ENCODE data around the gene GJB4.
"Not testable (repeated sequence)": the region's sequence is repeated elsewhere in the genome, so short reads cannot be mapped to it uniquely, and the experiment has no call there.

GJB4 gene

DNA sequence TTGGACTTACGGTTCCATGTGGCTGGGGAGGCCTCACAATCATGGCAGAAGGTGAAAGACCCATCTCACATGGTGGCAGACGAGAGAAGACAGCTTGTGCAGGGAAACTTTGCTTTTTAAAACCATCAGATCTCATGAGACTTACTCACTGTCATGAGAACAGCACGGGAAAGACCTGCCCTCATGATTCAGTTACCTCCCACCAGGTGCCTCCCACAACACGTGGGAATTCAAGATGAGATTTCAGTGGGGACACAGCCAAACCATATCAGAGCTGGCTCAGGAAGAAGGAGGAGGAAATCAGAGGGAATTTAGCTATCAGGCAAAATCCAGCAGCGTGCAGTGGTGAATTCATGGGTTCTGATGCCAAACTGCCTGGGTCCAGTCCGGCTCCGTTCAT is 26.7 kb upstream of the GJB4 start:
- H3K27me3 ChIP-seq (ENCODE audit: control insufficient read depth, insufficient read depth, low read length); H3K4me3 ChIP-seq (ENCODE audit: low read depth, low read length); H3K36me3 ChIP-seq (ENCODE audit: control insufficient read depth, insufficient read depth, low read length); H3K4me1 ChIP-seq (ENCODE audit: control insufficient read depth, insufficient read depth, low read length); H3K9me3 ChIP-seq (ENCODE audit: control insufficient read depth, insufficient read depth, low read length); H3K9ac ChIP-seq (ENCODE audit: low read depth, low read length): not testable (repeated sequence)

DNA sequence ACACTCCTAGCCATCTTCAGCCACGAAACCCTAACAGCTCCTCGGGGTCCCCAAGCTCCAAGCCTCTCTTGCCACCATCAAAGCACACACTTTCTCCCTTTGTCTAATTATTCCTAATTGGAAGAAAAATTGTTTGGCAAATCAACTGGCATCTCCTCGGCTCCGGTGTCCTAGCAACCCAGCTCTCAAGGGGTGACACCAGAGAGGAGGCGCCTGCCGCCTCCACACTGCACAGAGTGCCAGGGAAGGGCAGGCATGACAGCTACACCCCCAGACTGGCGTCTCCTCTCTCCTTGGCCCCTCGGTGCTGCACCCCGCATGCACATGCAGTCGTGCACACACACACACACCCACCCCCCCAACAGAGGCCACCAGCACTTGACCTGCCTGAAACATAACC is 22.8 kb upstream of the GJB4 start:
- H3K4me3 ChIP-seq (ENCODE audit: low read depth, low read length) = no peak overlapping the region
- H3K9ac ChIP-seq (ENCODE audit: low read depth, low read length) = no peak overlapping the region
- no peaks in the 10 kb centered on the region for H3K9me3 ChIP-seq (ENCODE audit: control insufficient read depth, insufficient read depth, low read length)
- H3K36me3 ChIP-seq (ENCODE audit: control insufficient read depth, insufficient read depth, low read length) = no peaks in the 10 kb centered on the region
- H3K27me3 ChIP-seq (ENCODE audit: control insufficient read depth, insufficient read depth, low read length) = peaks cover 2% of the 10 kb centered on the region
- H3K4me1 ChIP-seq (ENCODE audit: control insufficient read depth, insufficient read depth, low read length) = no peaks in the 10 kb centered on the region

DNA sequence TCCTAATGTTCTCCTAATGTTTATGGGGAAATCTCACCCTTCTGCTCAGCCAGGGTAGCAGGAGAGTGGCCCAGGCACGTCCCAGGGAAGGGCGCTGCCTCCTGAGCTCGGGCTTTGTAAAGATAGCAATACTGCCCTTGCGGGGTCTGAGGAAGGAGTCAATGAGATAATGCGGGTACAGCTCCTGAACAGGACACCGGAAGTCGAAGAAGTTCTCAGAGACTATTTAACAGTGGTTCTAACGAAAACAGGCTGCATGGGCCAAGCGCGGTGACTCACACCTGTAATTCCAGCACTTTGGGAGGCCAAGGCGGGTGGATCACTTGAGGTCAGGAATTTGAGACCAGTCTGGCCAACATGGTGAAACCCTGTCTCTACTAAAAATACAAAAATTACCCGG is 22.3 kb upstream of the GJB4 start:
- H3K36me3 ChIP-seq (ENCODE audit: control insufficient read depth, insufficient read depth, low read length); H3K9me3 ChIP-seq (ENCODE audit: control insufficient read depth, insufficient read depth, low read length); H3K4me1 ChIP-seq (ENCODE audit: control insufficient read depth, insufficient read depth, low read length); H3K4me3 ChIP-seq (ENCODE audit: low read depth, low read length); H3K27me3 ChIP-seq (ENCODE audit: control insufficient read depth, insufficient read depth, low read length); H3K9ac ChIP-seq (ENCODE audit: low read depth, low read length): not testable (repeated sequence)

DNA sequence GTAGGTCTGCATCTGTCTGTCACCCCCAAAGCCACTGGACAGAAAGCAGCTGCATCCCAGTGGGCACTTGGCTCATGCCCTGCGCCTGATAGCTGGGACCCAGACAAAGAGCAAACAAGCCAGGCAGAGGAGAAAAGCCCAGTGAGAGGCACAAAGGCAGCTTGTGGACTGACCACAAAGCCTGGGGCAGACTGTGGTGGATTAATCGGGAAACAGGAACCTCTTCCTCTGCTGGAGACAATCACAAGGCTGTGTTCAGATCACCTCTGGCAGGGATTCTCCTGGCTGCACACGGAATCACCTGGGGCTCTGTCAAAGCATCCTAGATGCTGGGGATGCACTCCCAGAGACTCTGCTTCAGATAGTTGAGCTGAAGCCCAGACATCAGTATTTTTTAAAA is 19.9 kb upstream of the GJB4 start:
- H3K36me3 ChIP-seq (ENCODE audit: control insufficient read depth, insufficient read depth, low read length) = no peaks in the 10 kb centered on the region
- no peak overlapping the region for H3K4me3 ChIP-seq (ENCODE audit: low read depth, low read length)
- no peak overlapping the region for H3K9ac ChIP-seq (ENCODE audit: low read depth, low read length)
- H3K27me3 ChIP-seq (ENCODE audit: control insufficient read depth, insufficient read depth, low read length) = peaks cover 8% of the 10 kb centered on the region
- H3K4me1 ChIP-seq (ENCODE audit: control insufficient read depth, insufficient read depth, low read length) = no peaks in the 10 kb centered on the region
- no peaks in the 10 kb centered on the region for H3K9me3 ChIP-seq (ENCODE audit: control insufficient read depth, insufficient read depth, low read length)

DNA sequence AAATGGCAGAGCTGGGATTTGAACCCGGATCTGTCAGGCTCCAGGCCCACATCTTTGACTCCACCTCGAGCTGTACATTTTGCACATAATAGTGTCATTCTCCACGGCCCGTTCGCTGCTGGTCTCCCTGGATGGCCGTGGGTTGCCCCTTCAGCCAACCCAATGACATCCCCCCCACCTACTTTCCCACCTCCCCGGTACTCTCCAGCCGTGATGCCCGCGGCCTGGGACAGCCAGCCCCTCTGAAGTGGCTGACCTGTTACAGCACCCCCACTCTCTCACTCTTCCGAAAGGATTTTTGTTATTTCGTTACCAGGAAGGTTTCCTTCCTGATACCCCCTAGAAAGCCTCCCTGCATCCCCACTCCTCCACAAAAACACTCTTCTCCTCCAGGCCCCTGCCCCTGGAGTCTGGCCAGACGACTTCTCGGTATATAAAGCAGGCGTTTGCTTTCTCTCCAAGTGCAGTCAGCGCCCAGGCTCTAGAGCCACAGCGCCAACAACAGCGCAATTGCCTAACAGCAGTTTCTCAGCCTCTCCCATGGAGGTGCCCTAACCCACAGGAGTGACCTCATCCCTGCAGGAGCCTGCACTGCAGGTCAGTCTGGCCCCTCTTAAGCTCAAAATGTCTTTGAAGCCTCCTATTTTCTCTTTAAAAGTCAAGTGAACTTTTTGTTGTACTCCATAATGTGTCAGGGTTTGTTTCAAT is 19.2 kb upstream of the GJB4 start:
- Histone ChIP-seq H3K9me3 (ENCODE audit: control insufficient read depth, insufficient read depth, low read length) (no peaks in the 10 kb centered on the region), H3K9ac (ENCODE audit: low read depth, low read length) (no peak overlapping the region), H3K27me3 (ENCODE audit: control insufficient read depth, insufficient read depth, low read length) (peaks cover 8% of the 10 kb centered on the region), H3K4me3 (ENCODE audit: low read depth, low read length) (no peak overlapping the region), H3K36me3 (ENCODE audit: control insufficient read depth, insufficient read depth, low read length) (no peaks in the 10 kb centered on the region), H3K4me1 (ENCODE audit: control insufficient read depth, insufficient read depth, low read length) (no peaks in the 10 kb centered on the region)

DNA sequence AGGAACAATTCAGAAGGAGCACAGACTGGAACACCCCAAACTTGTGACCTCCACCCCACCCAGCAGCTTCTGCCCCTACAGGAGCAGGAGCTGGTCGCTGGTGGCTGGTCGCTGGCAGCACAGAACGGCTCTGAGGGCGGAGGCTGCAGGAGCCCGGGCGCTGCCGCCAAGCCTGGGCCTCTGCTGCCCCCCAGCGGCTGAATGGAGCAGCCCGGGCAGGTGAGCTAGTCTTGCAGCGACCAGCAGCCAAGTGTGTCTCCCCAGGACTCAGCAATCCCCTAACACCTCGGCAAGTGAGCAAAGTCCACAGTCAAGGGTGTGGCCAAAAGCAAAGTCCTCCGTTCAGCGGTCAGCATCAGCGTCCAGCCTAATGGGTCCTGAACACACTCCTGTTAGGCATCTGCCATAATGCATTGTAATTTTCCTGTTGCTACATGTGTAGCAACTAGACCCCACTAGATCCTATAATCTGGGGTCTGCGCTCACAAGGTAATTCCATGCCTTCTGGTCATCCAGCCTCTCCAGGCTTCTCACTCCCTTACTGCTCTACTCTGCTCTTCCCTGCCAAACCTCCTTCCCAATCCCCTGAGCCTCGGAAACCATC is 16.8 kb upstream of the GJB4 start:
- Histone ChIP-seq H3K36me3 (ENCODE audit: control insufficient read depth, insufficient read depth, low read length) (no peaks in the 10 kb centered on the region), H3K9ac (ENCODE audit: low read depth, low read length) (no peak overlapping the region), H3K9me3 (ENCODE audit: control insufficient read depth, insufficient read depth, low read length) (no peaks in the 10 kb centered on the region), H3K4me3 (ENCODE audit: low read depth, low read length) (no peak overlapping the region), H3K27me3 (ENCODE audit: control insufficient read depth, insufficient read depth, low read length) (peaks cover 8% of the 10 kb centered on the region), H3K4me1 (ENCODE audit: control insufficient read depth, insufficient read depth, low read length) (no peaks in the 10 kb centered on the region)

DNA sequence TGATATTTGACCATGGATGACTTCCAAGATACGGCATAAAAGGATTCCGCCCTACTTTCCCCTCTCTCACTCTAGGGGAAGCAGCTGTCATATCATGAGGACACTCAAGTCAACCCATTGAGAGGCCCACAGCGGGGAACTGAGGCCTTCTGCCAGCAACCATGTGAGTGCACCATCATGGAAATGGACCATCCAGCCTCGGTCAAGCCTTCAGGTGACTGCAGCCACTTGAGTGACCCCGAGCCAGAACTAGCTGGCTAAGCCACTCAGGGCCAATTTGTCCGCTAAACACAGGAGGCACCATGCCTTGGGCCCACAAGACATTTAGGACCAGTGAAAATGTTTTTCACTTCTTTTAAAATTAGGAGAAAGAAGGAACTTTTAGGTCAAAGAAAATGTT is 15.8 kb upstream of the GJB4 start:
- Histone ChIP-seq H3K27me3 (ENCODE audit: control insufficient read depth, insufficient read depth, low read length) (peaks cover 8% of the 10 kb centered on the region), H3K9ac (ENCODE audit: low read depth, low read length) (no peak overlapping the region), H3K4me1 (ENCODE audit: control insufficient read depth, insufficient read depth, low read length) (no peaks in the 10 kb centered on the region), H3K36me3 (ENCODE audit: control insufficient read depth, insufficient read depth, low read length) (no peaks in the 10 kb centered on the region), H3K9me3 (ENCODE audit: control insufficient read depth, insufficient read depth, low read length) (no peaks in the 10 kb centered on the region), H3K4me3 (ENCODE audit: low read depth, low read length) (no peak overlapping the region)

DNA sequence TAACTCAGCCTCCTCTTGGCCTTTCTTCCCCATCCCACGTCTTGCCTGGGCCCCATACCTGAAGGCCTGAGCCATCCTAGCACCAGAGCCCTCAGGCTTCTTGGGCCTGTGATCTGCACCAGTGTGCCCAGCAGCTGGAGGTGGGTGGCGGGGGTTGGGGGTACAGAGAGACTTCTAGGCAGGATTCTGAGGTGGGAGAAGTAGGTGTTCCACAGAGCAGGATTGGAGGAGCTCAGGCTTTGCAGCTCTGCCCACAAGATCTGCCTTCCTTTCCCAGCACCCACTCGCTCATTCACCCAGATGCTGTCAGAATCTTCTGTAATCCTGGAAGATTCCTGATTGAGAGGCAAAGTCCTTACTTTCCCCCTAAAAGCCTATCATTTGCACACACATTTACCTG is 14.7 kb upstream of the GJB4 start:
- Histone ChIP-seq H3K4me1 (ENCODE audit: control insufficient read depth, insufficient read depth, low read length) (no peaks in the 10 kb centered on the region), H3K27me3 (ENCODE audit: control insufficient read depth, insufficient read depth, low read length) (peaks cover 8% of the 10 kb centered on the region), H3K4me3 (ENCODE audit: low read depth, low read length) (no peak overlapping the region), H3K9me3 (ENCODE audit: control insufficient read depth, insufficient read depth, low read length) (no peaks in the 10 kb centered on the region), H3K9ac (ENCODE audit: low read depth, low read length) (no peak overlapping the region), H3K36me3 (ENCODE audit: control insufficient read depth, insufficient read depth, low read length) (no peaks in the 10 kb centered on the region)

DNA sequence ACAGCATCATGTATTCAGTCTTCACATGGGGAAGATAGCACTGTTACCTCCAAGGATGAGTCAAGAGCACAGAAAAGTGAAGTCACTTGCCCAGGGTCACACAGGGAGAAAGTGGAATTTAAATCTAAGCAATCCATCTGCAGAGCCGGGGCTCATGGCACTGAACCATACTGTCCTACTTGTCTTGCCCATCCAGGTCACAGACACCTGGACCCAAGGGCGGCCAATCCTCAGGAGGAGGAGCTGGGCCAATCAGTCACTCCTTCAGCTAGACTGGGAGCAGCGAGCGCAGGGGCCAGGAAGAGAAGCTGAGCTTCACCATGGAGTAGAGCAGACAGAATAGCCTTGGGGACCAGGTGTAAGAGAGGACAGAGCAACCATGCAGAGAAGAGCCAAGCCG is 13.9 kb upstream of the GJB4 start:
- no peak overlapping the region for H3K4me3 ChIP-seq (ENCODE audit: low read depth, low read length)
- H3K4me1 ChIP-seq (ENCODE audit: control insufficient read depth, insufficient read depth, low read length) = no peaks in the 10 kb centered on the region
- H3K9me3 ChIP-seq (ENCODE audit: control insufficient read depth, insufficient read depth, low read length) = no peaks in the 10 kb centered on the region
- no peaks in the 10 kb centered on the region for H3K36me3 ChIP-seq (ENCODE audit: control insufficient read depth, insufficient read depth, low read length)
- peaks cover 8% of the 10 kb centered on the region for H3K27me3 ChIP-seq (ENCODE audit: control insufficient read depth, insufficient read depth, low read length)
- no peak overlapping the region for H3K9ac ChIP-seq (ENCODE audit: low read depth, low read length)

DNA sequence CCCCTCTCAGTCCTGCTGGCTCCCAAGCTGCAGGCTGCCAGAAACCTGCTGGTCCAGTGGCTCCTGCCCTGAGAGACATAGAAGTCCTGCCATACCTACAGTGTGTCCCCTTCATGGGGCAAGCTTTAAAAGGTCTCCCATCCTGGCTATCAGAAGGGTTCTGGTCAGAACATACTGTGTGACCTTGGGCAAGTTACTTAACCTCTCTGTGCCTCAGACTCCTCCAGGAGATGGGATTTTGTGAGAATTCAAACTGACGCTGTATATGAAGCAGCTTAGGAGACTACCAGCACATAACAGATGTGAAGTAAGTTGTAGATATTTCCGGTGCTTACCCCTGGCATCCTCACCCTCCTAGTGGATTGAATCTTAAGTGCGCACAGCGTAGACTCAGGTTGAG is 13.4 kb upstream of the GJB4 start:
- H3K27me3 ChIP-seq (ENCODE audit: control insufficient read depth, insufficient read depth, low read length) = peaks cover 8% of the 10 kb centered on the region
- no peak overlapping the region for H3K9ac ChIP-seq (ENCODE audit: low read depth, low read length)
- no peaks in the 10 kb centered on the region for H3K4me1 ChIP-seq (ENCODE audit: control insufficient read depth, insufficient read depth, low read length)
- H3K9me3 ChIP-seq (ENCODE audit: control insufficient read depth, insufficient read depth, low read length) = no peaks in the 10 kb centered on the region
- H3K36me3 ChIP-seq (ENCODE audit: control insufficient read depth, insufficient read depth, low read length) = no peaks in the 10 kb centered on the region
- no peak overlapping the region for H3K4me3 ChIP-seq (ENCODE audit: low read depth, low read length)

DNA sequence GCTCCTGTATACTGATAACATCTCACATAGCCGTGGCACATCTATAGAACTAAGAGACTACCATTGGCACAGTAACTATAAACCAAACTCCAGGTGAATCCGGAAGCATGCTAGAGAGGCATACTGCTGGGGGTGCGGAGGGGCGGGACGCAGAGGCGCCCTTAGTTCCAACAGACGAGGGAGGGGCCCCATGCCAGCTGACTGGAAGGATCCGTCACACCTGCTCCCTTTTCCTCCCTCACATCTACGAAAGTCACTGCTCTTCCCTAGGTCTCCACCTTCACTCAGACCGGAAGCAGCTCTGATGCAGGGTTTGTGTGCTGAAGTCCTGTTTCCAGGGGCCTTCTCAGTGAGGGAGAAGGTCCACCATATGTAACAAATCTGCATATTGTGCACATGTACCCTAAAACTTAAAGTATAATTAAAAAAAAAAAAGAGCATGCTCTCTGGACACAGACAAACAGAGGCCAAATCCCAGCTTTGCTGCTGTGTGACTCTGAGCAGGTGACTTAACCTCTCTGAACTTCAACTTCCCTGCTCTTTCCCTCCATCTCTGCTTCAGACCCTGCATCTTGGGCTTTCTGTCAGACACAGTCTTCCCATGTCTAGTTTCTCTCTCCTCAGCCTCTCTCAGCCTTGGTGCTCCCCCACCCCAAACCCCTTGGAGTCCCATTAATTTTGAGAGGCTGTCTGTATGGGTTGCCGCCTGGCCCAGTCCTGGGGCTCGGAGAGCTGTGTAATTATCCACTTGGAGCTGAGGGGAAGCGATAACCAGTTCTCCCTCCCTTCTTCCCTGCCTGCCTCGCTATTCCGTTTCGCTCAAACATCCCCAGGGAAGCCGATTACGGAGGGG is 12.5 kb upstream of the GJB4 start:
- no peak overlapping the region for H3K9ac ChIP-seq (ENCODE audit: low read depth, low read length)
- H3K4me3 ChIP-seq (ENCODE audit: low read depth, low read length) = no peak overlapping the region
- no peaks in the 10 kb centered on the region for H3K9me3 ChIP-seq (ENCODE audit: control insufficient read depth, insufficient read depth, low read length)
- H3K27me3 ChIP-seq (ENCODE audit: control insufficient read depth, insufficient read depth, low read length) = peaks cover 5% of the 10 kb centered on the region
- H3K36me3 ChIP-seq (ENCODE audit: control insufficient read depth, insufficient read depth, low read length) = no peaks in the 10 kb centered on the region
- H3K4me1 ChIP-seq (ENCODE audit: control insufficient read depth, insufficient read depth, low read length) = no peaks in the 10 kb centered on the region

DNA sequence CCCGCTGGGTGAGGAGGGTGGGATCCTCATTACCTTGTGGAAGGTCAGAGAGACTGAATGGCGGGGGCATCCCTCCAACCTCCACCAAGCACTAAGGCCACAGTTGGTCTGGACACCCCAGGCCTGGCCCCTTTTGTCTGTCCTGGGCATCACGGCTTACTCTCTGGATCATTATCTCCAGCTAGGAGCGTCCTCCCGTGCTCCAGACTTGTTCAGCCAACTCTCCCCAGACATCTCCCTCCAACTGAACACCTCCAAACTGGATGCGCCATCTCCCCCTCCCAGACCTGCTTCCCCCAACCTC is 11.9 kb upstream of the GJB4 start:
- H3K36me3 ChIP-seq (ENCODE audit: control insufficient read depth, insufficient read depth, low read length) = no peaks in the 10 kb centered on the region
- no peaks in the 10 kb centered on the region for H3K9me3 ChIP-seq (ENCODE audit: control insufficient read depth, insufficient read depth, low read length)
- H3K27me3 ChIP-seq (ENCODE audit: control insufficient read depth, insufficient read depth, low read length) = no peaks in the 10 kb centered on the region
- H3K4me3 ChIP-seq (ENCODE audit: low read depth, low read length) = no peak overlapping the region
- no peaks in the 10 kb centered on the region for H3K4me1 ChIP-seq (ENCODE audit: control insufficient read depth, insufficient read depth, low read length)
- no peak overlapping the region for H3K9ac ChIP-seq (ENCODE audit: low read depth, low read length)
